GM23248 (cell line): ENCODE measurements around the gene ACTL8.

Experiments used
- EZH2 ChIP-seq: fragments of 200-600 bp; sonication (generic); IDR thresholded peaks from 2 replicates; pipeline ENCODE4 v1.6.1; 2018; ENCODE audit warnings: antibody characterized with exemption, mild to moderate bottlenecking; ENCODE audit not compliant: insufficient read depth, poor library complexity, severe bottlenecking
- EZH2phosphoT487 ChIP-seq: fragments of 200-600 bp; sonication (generic); IDR thresholded peaks from 2 replicates; pipeline ENCODE4 v1.6.1; 2018; ENCODE audit warnings: antibody characterized with exemption, moderate library complexity, mild to moderate bottlenecking, low read depth; ENCODE audit not compliant: insufficient read depth

DNA sequence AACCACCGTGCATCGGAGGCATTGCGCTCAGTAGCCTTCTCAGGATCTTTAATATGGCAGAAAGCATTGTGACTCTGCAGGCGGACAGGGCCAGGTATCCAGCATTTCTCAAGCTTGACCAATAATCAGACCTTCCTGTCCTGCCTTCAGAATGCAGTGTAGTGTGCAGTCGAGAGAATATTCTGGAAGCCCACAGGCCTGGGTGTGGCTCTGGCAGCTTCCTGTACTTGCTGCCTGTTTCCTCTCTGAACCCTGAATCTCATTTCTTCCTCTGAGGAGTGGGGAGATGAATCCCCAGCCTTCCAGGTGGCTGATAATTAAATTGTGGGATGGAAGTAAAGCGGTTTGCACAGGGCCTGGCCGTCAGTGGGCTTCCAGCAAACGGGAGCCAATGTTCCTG is 42.3 kb downstream of the ACTL8 start:
- TF ChIP-seq EZH2 (no peak), EZH2phosphoT487 (no peak)
